Measurements from ENCODE around the gene TTC3.

GRCh38 chr21:37076087-37076850 is 3.2 kb downstream of the TTC3 start:
- no peak for TF ChIP-seq CTCF (conservative IDR thresholded peaks at IDR 0.05; ENCODE audit: low read length)
- no peak for TF ChIP-seq EZH2phosphoT487 (IDR thresholded peaks at IDR 0.05; ENCODE audit: borderline replicate concordance)
